ENCODE data around the gene AVEN.

GRCh38 chr15:34019369-34019990 lies 19.5 kb downstream of the AVEN start:
- no peak for TF ChIP-seq CTCF (conservative IDR thresholded peaks at IDR 0.05; ENCODE audit: low read depth in 2 of 2)
- TF ChIP-seq POLR2AphosphoS5 (IDR thresholded peaks at IDR 0.05; ENCODE audit: low read depth) = no peak
- TF ChIP-seq CREB1 (CRISPR knock-in tag; IDR thresholded peaks at IDR 0.05; ENCODE audit: low read depth) = no peak
- no peak for TF ChIP-seq ZNF462 (CRISPR knock-in tag; IDR thresholded peaks at IDR 0.05)

Measured in GM23338 (cell line).